ENCODE results near the gene SLC34A1. TPM values are rescaled to one million over a fixed set of nuclear protein-coding genes. Genes with fewer than 3 reads are reported as not detected.
A peak's percentile ranks its signal among the peaks of the same experiment; 100 is the strongest.

The SLC34A1 gene
- total and polyA plus RNA-seq, 2 of the 13 experiments (the other 11 are each of a cell fraction or from before 2014, with no cell fraction given) = 0.03 to 0.20 TPM

- Histone ChIP-seq H3K36me3 (replicated peaks in 1 of 2; ENCODE audit: control insufficient read depth in 1 of 2, insufficient read depth in 2 of 2, low read length in 2 of 2) (0 out of 5 replicates have a peak, but pooled peaks cover 0 to 8% of the 10 kb centered on the region in 2 experiments), H3K4me1 (ENCODE audit: insufficient read depth, low read length) (peaks cover 49% of the 10 kb centered on the region), H4K20me1 (ENCODE audit: insufficient read depth, low read length) (peaks cover 2% of the 10 kb centered on the region; the same call in 1 of the 2 replicates), H3K9ac (ENCODE audit: insufficient read depth, low read depth, low read length) (peak overlapping the region; percentile 82), H3K4me3 (replicated peaks in 1 of 3; ENCODE audit: insufficient read depth in 1 of 3, low read depth in 2 of 3, low read length in 3 of 3) (peak overlapping the region; percentile 55 to 80 (median 61); a peak in 5 of 6 replicates), H3K4me2 (ENCODE audit: low read depth, low read length) (peak overlapping the region; percentile 99), H3K27ac (ENCODE audit: extremely low read length, insufficient read depth, low read length) (no peak overlapping the region), H2AFZ (ENCODE audit: low read length) (no peak overlapping the region), H3K27me3 (ENCODE audit: control insufficient read depth in 1 of 2, insufficient read depth in 2 of 2, low read length in 2 of 2) (no peaks in the 10 kb centered on the region), H3K9me3 (ENCODE audit: low read length) (no peaks in the 10 kb centered on the region), H3K79me2 (ENCODE audit: insufficient read depth, low read length) (no peaks in the 10 kb centered on the region)
- no peak for ATAC-seq
- TF ChIP-seq IRX3 (CRISPR knock-in tag; IDR thresholded peaks at IDR 0.05; ENCODE audit: borderline replicate concordance, low read depth) = no peak
- no peak for TF ChIP-seq CERS6 (CRISPR knock-in tag; IDR thresholded peaks at IDR 0.05)
- no peak for TF ChIP-seq ZNF782 (CRISPR knock-in tag; IDR thresholded peaks at IDR 0.05; ENCODE audit: borderline replicate concordance)
- TF ChIP-seq, protein P1, sequence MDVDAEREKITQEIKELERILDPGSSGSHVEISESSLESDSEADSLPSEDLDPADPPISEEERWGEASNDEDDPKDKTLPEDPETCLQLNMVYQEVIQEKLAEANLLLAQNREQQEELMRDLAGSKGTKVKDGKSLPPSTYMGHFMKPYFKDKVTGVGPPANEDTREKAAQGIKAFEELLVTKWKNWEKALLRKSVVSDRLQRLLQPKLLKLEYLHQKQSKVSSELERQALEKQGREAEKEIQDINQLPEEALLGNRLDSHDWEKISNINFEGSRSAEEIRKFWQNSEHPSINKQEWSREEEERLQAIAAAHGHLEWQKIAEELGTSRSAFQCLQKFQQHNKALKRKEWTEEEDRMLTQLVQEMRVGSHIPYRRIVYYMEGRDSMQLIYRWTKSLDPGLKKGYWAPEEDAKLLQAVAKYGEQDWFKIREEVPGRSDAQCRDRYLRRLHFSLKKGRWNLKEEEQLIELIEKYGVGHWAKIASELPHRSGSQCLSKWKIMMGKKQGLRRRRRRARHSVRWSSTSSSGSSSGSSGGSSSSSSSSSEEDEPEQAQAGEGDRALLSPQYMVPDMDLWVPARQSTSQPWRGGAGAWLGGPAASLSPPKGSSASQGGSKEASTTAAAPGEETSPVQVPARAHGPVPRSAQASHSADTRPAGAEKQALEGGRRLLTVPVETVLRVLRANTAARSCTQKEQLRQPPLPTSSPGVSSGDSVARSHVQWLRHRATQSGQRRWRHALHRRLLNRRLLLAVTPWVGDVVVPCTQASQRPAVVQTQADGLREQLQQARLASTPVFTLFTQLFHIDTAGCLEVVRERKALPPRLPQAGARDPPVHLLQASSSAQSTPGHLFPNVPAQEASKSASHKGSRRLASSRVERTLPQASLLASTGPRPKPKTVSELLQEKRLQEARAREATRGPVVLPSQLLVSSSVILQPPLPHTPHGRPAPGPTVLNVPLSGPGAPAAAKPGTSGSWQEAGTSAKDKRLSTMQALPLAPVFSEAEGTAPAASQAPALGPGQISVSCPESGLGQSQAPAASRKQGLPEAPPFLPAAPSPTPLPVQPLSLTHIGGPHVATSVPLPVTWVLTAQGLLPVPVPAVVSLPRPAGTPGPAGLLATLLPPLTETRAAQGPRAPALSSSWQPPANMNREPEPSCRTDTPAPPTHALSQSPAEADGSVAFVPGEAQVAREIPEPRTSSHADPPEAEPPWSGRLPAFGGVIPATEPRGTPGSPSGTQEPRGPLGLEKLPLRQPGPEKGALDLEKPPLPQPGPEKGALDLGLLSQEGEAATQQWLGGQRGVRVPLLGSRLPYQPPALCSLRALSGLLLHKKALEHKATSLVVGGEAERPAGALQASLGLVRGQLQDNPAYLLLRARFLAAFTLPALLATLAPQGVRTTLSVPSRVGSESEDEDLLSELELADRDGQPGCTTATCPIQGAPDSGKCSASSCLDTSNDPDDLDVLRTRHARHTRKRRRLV (CRISPR knock-in tag; IDR thresholded peaks at IDR 0.05) = no peak
- no peak for TF ChIP-seq KLF9 (CRISPR knock-in tag; IDR thresholded peaks at IDR 0.05; ENCODE audit: low read depth)
- WGBS (ENCODE audit: low lambda C conversion rate) = 96% methylated on average over 7 of the region's 8 CpGs
- in situ Hi-C loops (cut with HindIII; ENCODE audit: extremely low pct_ligation_motif_present, low pct_unique_long_range_greater_than_20kb) (loop anchor here (5.0 kb wide), 1 partner anchor 134 kb away; the partner anchor contains the start of gene MXD3), intact Hi-C loops (cut with micrococcal nuclease; ENCODE audit: unreplicated experiment) (loop anchor here (5.0 kb wide), 1 partner anchor 119 kb away; no protein-coding TSS in a partner anchor)
- ChIA-PET POLR2A (interaction anchor here (0.8 to 4.2 kb wide), 4 partner anchors 9 to 67 kb away, joined by 3 to 19 read pairs (median 11); partner anchors contain the start of gene GRK6), CTCF (ENCODE audit: low intra/inter-chr PET ratio, low total read pairs) (no interaction called here)
- no peak for FAIRE-seq
- DNase-seq (ENCODE audit: low spot score) = no peak
- no TSS peak for BruUV-seq (replicated peaks)
These were observed 61.6 kb downstream of the SLC34A1 start for GRCh38 chr5:177445917-177446199.
